HAP-1 (cell line): ENCODE results near the gene RPS19BP1.
"Not testable (repeated sequence)": the region's sequence is repeated elsewhere in the genome, so short reads cannot be mapped to it uniquely, and the experiment has no call there.

Experiments used
- DNase-seq, 2 experiments: peaks; one replicate each; pipeline ENCODE4 v3.0.0-alpha.2; 2016 to 2020; ENCODE audit warnings: low spot score in 2 of 2
- H3K27me3 ChIP-seq: fragments of 250-450 bp; sonication (Bioruptor Pico); 2 replicates; pipeline ENCODE4 v1.5.1; 2020; ENCODE audit warnings: low read depth, mild to moderate bottlenecking, moderate library complexity
- H3K36me3 ChIP-seq: fragments of 250-450 bp; sonication (Bioruptor Pico); replicated peaks from 2 replicates; pipeline ENCODE4 v1.5.1; 2020; ENCODE audit warnings: mild to moderate bottlenecking
- H3K4me1 ChIP-seq: fragments of 250-450 bp; sonication (Bioruptor Pico); 2 replicates; pipeline ENCODE4 v1.5.1; 2020; ENCODE audit warnings: mild to moderate bottlenecking
- H3K4me3 ChIP-seq: fragments of 250-450 bp; sonication (Bioruptor Pico); 2 replicates; pipeline ENCODE4 v1.5.1; 2020; ENCODE audit warnings: mild to moderate bottlenecking, moderate library complexity
- H3K9me3 ChIP-seq: fragments of 250-450 bp; sonication (Bioruptor Pico); 2 replicates; pipeline ENCODE4 v1.5.1; 2020; ENCODE audit warnings: mild to moderate bottlenecking, moderate library complexity
- in situ Hi-C: fragments of 300-500 bp; cut with MboI; formaldehyde crosslinking; loops from 3 replicates; pipeline ENCODE4 v1.14.3; 2020; ENCODE audit warnings: low sequenced_read_pairs, inconsistent platforms, mixed read lengths

Gene RPS19BP1

GRCh38 chr22:39507021-39507420 is 25.5 kb downstream of the RPS19BP1 start:
- H3K9me3 ChIP-seq, DNase-seq, H3K4me3 ChIP-seq, H3K27me3 ChIP-seq, in situ Hi-C loops, H3K4me1 ChIP-seq: not testable (repeated sequence)
- H3K36me3 ChIP-seq = peaks cover 89% of the 10 kb centered on the region

GRCh38 chr22:39504071-39504470 is 28.5 kb downstream of the RPS19BP1 start:
- no peak overlapping the region for H3K4me3 ChIP-seq
- H3K9me3 ChIP-seq = no peaks in the 10 kb centered on the region
- DNase-seq = no peak
- no peaks in the 10 kb centered on the region for H3K27me3 ChIP-seq
- H3K36me3 ChIP-seq = peaks cover 62% of the 10 kb centered on the region
- peaks cover 10% of the 10 kb centered on the region for H3K4me1 ChIP-seq
- in situ Hi-C loops = no loop called here

GRCh38 chr22:39503630-39504029 is 28.9 kb downstream of the RPS19BP1 start:
- Histone ChIP-seq H3K4me3 (peak overlapping the region; percentile 86), H3K4me1 (peaks cover 10% of the 10 kb centered on the region), H3K27me3 (no peaks in the 10 kb centered on the region), H3K36me3 (peaks cover 60% of the 10 kb centered on the region), H3K9me3 (no peaks in the 10 kb centered on the region)
- DNase-seq = no peak
- in situ Hi-C loops = no loop called here

- Histone ChIP-seq H3K36me3 (peaks cover 53% of the 10 kb centered on the region), H3K4me3 (peak overlapping the region; percentile 86), H3K27me3 (no peaks in the 10 kb centered on the region), H3K9me3 (no peaks in the 10 kb centered on the region), H3K4me1 (peaks cover 10% of the 10 kb centered on the region)
- in situ Hi-C loops = no loop called here
- no peak for DNase-seq
Observed at GRCh38 chr22:39502789-39503409, 29.6 kb downstream of the RPS19BP1 start.

GRCh38 chr22:39502109-39502788 is 30.3 kb downstream of the RPS19BP1 start, which contains the start of gene MIEF1:
Gene MIEF1, plus strand, starts transcription at chr22:39502290. Its CDS starts 9,005 bp downstream, at chr22:39511295.
- in situ Hi-C loops = no loop called here
- peaks cover 10% of the 10 kb centered on the region for H3K4me1 ChIP-seq

GRCh38 chr22:39501644-39502108 is 30.9 kb downstream of the RPS19BP1 start:
- peaks cover 41% of the 10 kb centered on the region for H3K36me3 ChIP-seq
- no peaks in the 10 kb centered on the region for H3K9me3 ChIP-seq

More at GRCh38 chr22:39502109-39502788, 30.3 kb downstream of the RPS19BP1 start, which contains the start of gene MIEF1:
- Histone ChIP-seq H3K27me3 (no peaks in the 10 kb centered on the region), H3K4me3 (peak within 1 kb of the TSS; percentile 86), H3K36me3 (peaks cover 46% of the 10 kb centered on the region), H3K9me3 (no peaks in the 10 kb centered on the region)
- peak; percentile 87 to 98 for DNase-seq

GRCh38 chr22:39500101-39500500 is 32.4 kb downstream of the RPS19BP1 start:
- Histone ChIP-seq H3K9me3 (no peaks in the 10 kb centered on the region), H3K27me3 (no peaks in the 10 kb centered on the region), H3K4me3 (no peak overlapping the region), H3K4me1 (peaks cover 10% of the 10 kb centered on the region), H3K36me3 (peaks cover 25% of the 10 kb centered on the region)
- in situ Hi-C loops = no loop called here
- DNase-seq = no peak

More at GRCh38 chr22:39501644-39502108, 30.9 kb downstream of the RPS19BP1 start:
- DNase-seq = no peak
- H3K4me3 ChIP-seq = peak overlapping the region; percentile 86
- peaks cover 10% of the 10 kb centered on the region for H3K4me1 ChIP-seq
- in situ Hi-C loops = no loop called here
- H3K27me3 ChIP-seq = no peaks in the 10 kb centered on the region

- Histone ChIP-seq H3K9me3 (no peaks in the 10 kb centered on the region), H3K4me1 (peaks cover 10% of the 10 kb centered on the region), H3K36me3 (peaks cover 12% of the 10 kb centered on the region), H3K4me3 (no peak overlapping the region), H3K27me3 (no peaks in the 10 kb centered on the region; the same call in 1 of the 2 replicates)
- no peak for DNase-seq
- in situ Hi-C loops = no loop called here
Observed at GRCh38 chr22:39498802-39499201, 33.7 kb downstream of the RPS19BP1 start.

- H3K4me1 ChIP-seq = peaks cover 6% of the 10 kb centered on the region
- no peak for DNase-seq
- no peaks in the 10 kb centered on the region for H3K9me3 ChIP-seq
- no peaks in the 10 kb centered on the region; the same call in 1 of the 2 replicates for H3K27me3 ChIP-seq
- in situ Hi-C loops = no loop called here
- peaks cover 8% of the 10 kb centered on the region for H3K36me3 ChIP-seq
- no peak overlapping the region for H3K4me3 ChIP-seq
Observed at GRCh38 chr22:39498368-39498767, 34.2 kb downstream of the RPS19BP1 start.

- Histone ChIP-seq H3K4me1 (peaks cover 4% of the 10 kb centered on the region), H3K27me3 (no peaks in the 10 kb centered on the region; the same call in 1 of the 2 replicates)
- in situ Hi-C loops = no loop called here
Observed at GRCh38 chr22:39497429-39497828, 35.1 kb downstream of the RPS19BP1 start.

GRCh38 chr22:39496131-39496838 is 36.3 kb downstream of the RPS19BP1 start:
- peak; percentile 63 to 85 for DNase-seq
- no peaks in the 10 kb centered on the region for H3K4me1 ChIP-seq

More at GRCh38 chr22:39497429-39497828, 35.1 kb downstream of the RPS19BP1 start:
- Histone ChIP-seq H3K4me3 (no peak overlapping the region), H3K36me3 (peaks cover 1% of the 10 kb centered on the region; the same call in 1 of the 2 replicates), H3K9me3 (no peaks in the 10 kb centered on the region)
- DNase-seq = no peak

GRCh38 chr22:39494471-39495120 is 38.0 kb downstream of the RPS19BP1 start:
- Histone ChIP-seq H3K4me3 (no peak overlapping the region), H3K4me1 (no peaks in the 10 kb centered on the region), H3K27me3 (no peaks in the 10 kb centered on the region; the same call in 1 of the 2 replicates), H3K36me3 (no peaks in the 10 kb centered on the region), H3K9me3 (no peaks in the 10 kb centered on the region)
- in situ Hi-C loops = no loop called here
- no peak for DNase-seq

More at GRCh38 chr22:39496131-39496838, 36.3 kb downstream of the RPS19BP1 start:
- no peaks in the 10 kb centered on the region; the same call in 1 of the 2 replicates for H3K27me3 ChIP-seq
- in situ Hi-C loops = no loop called here
- no peak overlapping the region for H3K4me3 ChIP-seq
- no peaks in the 10 kb centered on the region for H3K9me3 ChIP-seq
- H3K36me3 ChIP-seq = no peaks in the 10 kb centered on the region

GRCh38 chr22:39493759-39494158 is 38.8 kb downstream of the RPS19BP1 start:
- no peaks in the 10 kb centered on the region for H3K36me3 ChIP-seq
- DNase-seq = no peak
- H3K4me3 ChIP-seq = no peak overlapping the region
- H3K27me3 ChIP-seq = no peaks in the 10 kb centered on the region; the same call in 1 of the 2 replicates
- no peaks in the 10 kb centered on the region for H3K9me3 ChIP-seq
- in situ Hi-C loops = no loop called here
- no peaks in the 10 kb centered on the region for H3K4me1 ChIP-seq
